GM13976 (cell line): ENCODE measurements around the gene CDKN2AIP.

Experiments used
- DNase-seq: peaks from one replicate; pipeline ENCODE4 v3.0.0; 2012; ENCODE audit warnings: low spot score
- CTCF ChIP-seq: IDR thresholded peaks from 2 replicates; pipeline ENCODE4 v1.5.1; 2012; ENCODE audit warnings: borderline replicate concordance, mild to moderate bottlenecking; ENCODE audit not compliant: insufficient read depth; ENCODE audit errors: extremely low read depth, missing control alignments, control extremely low read depth
- in situ Hi-C: fragments of 300-500 bp; cut with MboI; formaldehyde crosslinking; loops from one replicate; pipeline ENCODE4 v1.12.0; 2022; ENCODE audit warnings: low sequenced_read_pairs, mixed read lengths, inconsistent platforms; ENCODE audit not compliant: unreplicated experiment

The CDKN2AIP gene

GRCh38 chr4:183405303-183405702 is 39.1 kb upstream of the CDKN2AIP start:
- no peak for DNase-seq
- no peak for TF ChIP-seq CTCF
- in situ Hi-C loops, result no loop called here

GRCh38 chr4:183407128-183407585 is 37.3 kb upstream of the CDKN2AIP start:
- peak; percentile 91 for DNase-seq
- in situ Hi-C loops, result no loop called here
- TF ChIP-seq CTCF, result peak; percentile 96

GRCh38 chr4:183407635-183408464 is 36.6 kb upstream of the CDKN2AIP start:
- no peak for TF ChIP-seq CTCF
- no peak for DNase-seq
- in situ Hi-C loops, result no loop called here

- TF ChIP-seq CTCF, result no peak
Observed at GRCh38 chr4:183408796-183409195, 35.6 kb upstream of the CDKN2AIP start.

GRCh38 chr4:183409483-183409882 is 35.0 kb upstream of the CDKN2AIP start:
- in situ Hi-C loops, result no loop called here
- DNase-seq, result no peak
- TF ChIP-seq CTCF, result no peak

More at GRCh38 chr4:183408796-183409195, 35.6 kb upstream of the CDKN2AIP start:
- in situ Hi-C loops, result no loop called here
- no peak for DNase-seq

GRCh38 chr4:183409934-183410333 is 34.5 kb upstream of the CDKN2AIP start:
- in situ Hi-C loops, result no loop called here
- TF ChIP-seq CTCF, result no peak
- DNase-seq, result no peak

- no peak for DNase-seq
- in situ Hi-C loops, result no loop called here
- no peak for TF ChIP-seq CTCF
Observed at GRCh38 chr4:183411291-183411861, 33.1 kb upstream of the CDKN2AIP start.
